Endothelial cell of umbilical vein (primary cell): ENCODE measurements around the gene PIK3R1. TPM values are rescaled to one million over a fixed set of nuclear protein-coding genes. Genes with fewer than 3 reads are reported as not detected.

Experiments
- BruUV-seq: library from RNA; stranded (reverse); fragments of 400-500 nt; replicated peaks from 2 replicates; lab custom pipeline; 2021; lab: Mats Ljungman, UMichigan
- CTCF ChIA-PET: fragments of 300-600, 350-600 bp; sonication (Branson Sonifier 250); formaldehyde crosslinking; loops from one replicate; lab custom pipeline; 2021; ENCODE audit warnings: antibody characterized with exemption, inconsistent platforms; lab: Charles Lee
- POLR2A ChIA-PET: fragments of 300-600, 350-600 bp; sonication (Branson Sonifier 250); formaldehyde crosslinking; loops from one replicate; lab custom pipeline; 2021; ENCODE audit warnings: antibody characterized with exemption, inconsistent platforms; lab: Charles Lee
- DNase-seq: peaks from one replicate; pipeline ENCODE4 v3.0.0-alpha.2; 2011; ENCODE audit warnings: low read depth, low spot score
- FAIRE-seq: peaks from 2 replicates; lab custom pipeline; 2011; peaks lifted over from hg19 to GRCh38; lab: Jason Lieb, UNC
- H2AFZ ChIP-seq: 2 replicates; pipeline ENCODE4 v1.6.0; 2012; ENCODE audit warnings: low read depth, low read length, control low read depth, inconsistent platforms
- H3K27ac ChIP-seq: 2 replicates; pipeline ENCODE4 v1.5.1; 2011; ENCODE audit warnings: low read depth, mild to moderate bottlenecking, control low read depth, low read length, moderate library complexity; ENCODE audit not compliant: insufficient read depth
- H3K27me3 ChIP-seq, 2 experiments: 2 replicates each; pipeline versions ENCODE4 v1.6.0 to v1.6.1; 2011; ENCODE audit warnings: low read length in 2 of 2, mixed read lengths in 1 of 2; ENCODE audit not compliant: control insufficient read depth in 2 of 2, insufficient read depth in 2 of 2
- H3K36me3 ChIP-seq, 2 experiments: 2 replicates in 1 of 2; 3 replicates in 1 of 2; pipeline ENCODE4 v1.5.1; 2011; ENCODE audit warnings: low read length in 2 of 2, mild to moderate bottlenecking in 1 of 2, moderate library complexity in 1 of 2; ENCODE audit not compliant: control insufficient read depth in 2 of 2, insufficient read depth in 2 of 2; ENCODE audit errors: extremely low read depth in 1 of 2
- H3K4me1 ChIP-seq: 3 replicates; pipeline ENCODE4 v1.5.1; 2011; ENCODE audit warnings: mild to moderate bottlenecking, low read length; ENCODE audit not compliant: control insufficient read depth, insufficient read depth; ENCODE audit errors: extremely low read depth
- H3K4me2 ChIP-seq: 2 replicates; pipeline ENCODE4 v1.6.1; 2011; ENCODE audit warnings: low read length, control low read depth, mixed read lengths; ENCODE audit not compliant: insufficient read depth
- H3K4me3 ChIP-seq, 3 experiments: fragments of 200-600 bp in 1 of 3; sonication (generic), shearing (Covaris generic) in 1 of 3; replicated peaks in 1 of 3; 2 replicates each; pipeline ENCODE4 v1.5.1; 2011 to 2016; ENCODE audit warnings: control low read depth in 3 of 3, low read length in 3 of 3, mild to moderate bottlenecking in 2 of 3, inconsistent platforms in 1 of 3, low read depth in 1 of 3, moderate library complexity in 1 of 3; ENCODE audit not compliant: insufficient read depth in 1 of 3
- H3K79me2 ChIP-seq: 2 replicates; pipeline ENCODE4 v1.6.0; 2012; ENCODE audit warnings: low read length, inconsistent platforms; ENCODE audit not compliant: control insufficient read depth, insufficient read depth
- H3K9ac ChIP-seq: replicated peaks from 2 replicates; pipeline ENCODE3; 2011; ENCODE audit warnings: low read length, control low read depth; ENCODE audit not compliant: insufficient read depth; ENCODE audit errors: extremely low read depth
- H3K9me1 ChIP-seq: replicated peaks from 3 replicates; pipeline ENCODE4 v1.6.0; 2011; ENCODE audit warnings: mild to moderate bottlenecking, low read length; ENCODE audit not compliant: control insufficient read depth, insufficient read depth; ENCODE audit errors: extremely low read depth
- H3K9me3 ChIP-seq: replicated peaks from 2 replicates; pipeline ENCODE4 v1.5.1; 2012; ENCODE audit warnings: low read length, inconsistent platforms; ENCODE audit not compliant: control insufficient read depth, insufficient read depth
- H4K20me1 ChIP-seq: replicated peaks from 2 replicates; pipeline ENCODE3; 2011; ENCODE audit warnings: mild to moderate bottlenecking, low read length; ENCODE audit not compliant: control insufficient read depth, insufficient read depth; ENCODE audit errors: extremely low read depth
- EZH2 ChIP-seq: IDR thresholded peaks from 2 replicates; pipeline ENCODE4 v1.6.1; 2012; ENCODE audit warnings: borderline replicate concordance, low read depth, mild to moderate bottlenecking, moderate library complexity, low read length, inconsistent platforms; ENCODE audit not compliant: severe bottlenecking
- FOS ChIP-seq: IDR thresholded peaks from 2 replicates; pipeline ENCODE4 v1.6.1; 2011; ENCODE audit warnings: mild to moderate bottlenecking, low read length, moderate library complexity, borderline replicate concordance; ENCODE audit not compliant: insufficient read depth
- GATA2 ChIP-seq: IDR thresholded peaks from 2 replicates; pipeline ENCODE4 v1.7.0; 2011; ENCODE audit warnings: low read depth, mild to moderate bottlenecking, moderate library complexity, mixed read lengths, low read length; ENCODE audit not compliant: insufficient read length, insufficient read depth
- JUN ChIP-seq: IDR thresholded peaks from 2 replicates; pipeline ENCODE4 v1.6.1; 2011; ENCODE audit warnings: borderline replicate concordance, low read depth; ENCODE audit not compliant: insufficient read length, insufficient read depth
- MAX ChIP-seq: IDR thresholded peaks from 2 replicates; pipeline ENCODE4 v1.6.1; 2011; ENCODE audit not compliant: insufficient read depth, insufficient read length
- MYC ChIP-seq: IDR thresholded peaks from one replicate; pipeline ENCODE4 v1.6.1; 2011; ENCODE audit warnings: mild to moderate bottlenecking, low read depth, low read length
- POLR2A ChIP-seq: IDR thresholded peaks from 2 replicates; pipeline ENCODE4 v1.6.1; 2012; ENCODE audit warnings: low read depth, mild to moderate bottlenecking, control low read depth, low read length
- POLR2AphosphoS5 ChIP-seq: IDR thresholded peaks from 2 replicates; pipeline ENCODE4 v1.6.1; 2012; ENCODE audit warnings: low read depth, mild to moderate bottlenecking, control low read depth, low read length, moderate library complexity; ENCODE audit not compliant: insufficient read depth
- dilution Hi-C: fragments of 300-500 bp; cut with MboI; formaldehyde crosslinking; loops from one replicate; pipeline ENCODE4 v1.15.0; 2019; ENCODE audit warnings: low sequenced_read_pairs; ENCODE audit not compliant: extremely low pct_ligation_motif_present
- intact Hi-C: fragments of 100-400 bp; cut with micrococcal nuclease; formaldehyde crosslinking; loops from one replicate; pipeline ENCODE4 v1.10.0; 2022
- polyA plus RNA-seq, 4 experiments: library from polyadenylated mRNA; depleted of rRNA in 3 of 4; stranded (reverse) in 3 of 4; unstranded in 1 of 4; fragments of >200 nt; gene quantifications; 2 replicates each; pipeline versions ENCODE4 v1.2.1 to v1.2.3, GENCODE V29; 2011 to 2012; ENCODE audit warnings: missing spikeins in 1 of 4
- total RNA-seq: library from RNA; stranded (reverse); gene quantifications from 2 replicates; pipeline ENCODE4 v1.2.3, GENCODE V29; 2021

PIK3R1 gene
- total and polyA plus RNA-seq, 2 donors (not counting 3 experiments of a cell fraction or from before 2014, with no cell fraction given) = 2.8 to 30.0 TPM

GRCh38 chr5:68193481-68194036 is 22.0 kb upstream of the PIK3R1 start:
- no peaks in the 10 kb centered on the region for H3K79me2 ChIP-seq
- DNase-seq = peak; percentile 12
- dilution Hi-C loops = no loop called here
- no TSS peak for BruUV-seq
- ChIA-PET POLR2A (no interaction called here), CTCF (interaction anchor here (1.1 to 1.7 kb wide), 2 partner anchors 10 to 22 kb away, joined by 4 read pairs; partner anchors contain the start of gene PIK3R1)
- H3K9me3 ChIP-seq = no peaks in the 10 kb centered on the region
- peak; percentile 56 for FAIRE-seq
- TF ChIP-seq MAX = no peak
- TF ChIP-seq MYC = no peak
- no peak for TF ChIP-seq EZH2
- TF ChIP-seq FOS = no peak
- TF ChIP-seq POLR2A = no peak
- peak; percentile 36 for TF ChIP-seq POLR2AphosphoS5
- no peak for TF ChIP-seq JUN
- no peak for TF ChIP-seq GATA2
- peaks cover 25% of the 10 kb centered on the region for H3K4me1 ChIP-seq
- H4K20me1 ChIP-seq = no peaks in the 10 kb centered on the region
- intact Hi-C loops = loop anchor here (2.0 kb wide), 1 partner anchor 21 kb away; the partner anchor contains the start of gene PIK3R1
- no peaks in the 10 kb centered on the region for H3K36me3 ChIP-seq
- H3K4me2 ChIP-seq = peak overlapping the region; percentile 22
- no peak overlapping the region for H3K9ac ChIP-seq
- no peak overlapping the region for H2AFZ ChIP-seq
- H3K4me3 ChIP-seq = no peak overlapping the region
- no peaks in the 10 kb centered on the region for H3K27me3 ChIP-seq
- no peaks in the 10 kb centered on the region for H3K9me1 ChIP-seq
- H3K27ac ChIP-seq = no peak overlapping the region
